ENCODE measurements around the gene CACNA2D3.

Gene CACNA2D3

GRCh38 chr3:54274607-54275006 lies 152.3 kb downstream of the CACNA2D3 start:
- DNase-seq (ENCODE audit: low read depth in 2 of 2): no peak

GRCh38 chr3:54279005-54279583 lies 156.7 kb downstream of the CACNA2D3 start:
- DNase-seq (ENCODE audit: low read depth in 2 of 2): no peak

- DNase-seq (ENCODE audit: low read depth in 2 of 2): no peak
These were observed 161.1 kb downstream of the CACNA2D3 start for GRCh38 chr3:54283470-54283869.

GRCh38 chr3:54294214-54294613 lies 171.9 kb downstream of the CACNA2D3 start:
- no peak for DNase-seq (ENCODE audit: low read depth in 2 of 2)

GRCh38 chr3:54296531-54296930 lies 174.2 kb downstream of the CACNA2D3 start:
- DNase-seq (ENCODE audit: low read depth in 2 of 2): no peak

GRCh38 chr3:54299169-54299935 lies 177.0 kb downstream of the CACNA2D3 start:
- no peak for DNase-seq (ENCODE audit: low read depth in 2 of 2)

GRCh38 chr3:54303517-54304375 lies 181.4 kb downstream of the CACNA2D3 start:
- DNase-seq (ENCODE audit: low read depth in 2 of 2): no peak

- DNase-seq (ENCODE audit: low read depth in 2 of 2): no peak
These were observed 182.5 kb downstream of the CACNA2D3 start for GRCh38 chr3:54304877-54305276.

GRCh38 chr3:54305409-54306099 lies 183.2 kb downstream of the CACNA2D3 start:
- DNase-seq (ENCODE audit: low read depth in 2 of 2): no peak

GRCh38 chr3:54307566-54308180 lies 185.3 kb downstream of the CACNA2D3 start:
- DNase-seq (ENCODE audit: low read depth in 2 of 2): no peak

GRCh38 chr3:54309601-54310000 lies 187.2 kb downstream of the CACNA2D3 start:
- no peak for DNase-seq (ENCODE audit: low read depth in 2 of 2)

- DNase-seq (ENCODE audit: low read depth in 2 of 2): no peak
These were observed 188.9 kb downstream of the CACNA2D3 start for GRCh38 chr3:54311211-54311747.

GRCh38 chr3:54312156-54312899 lies 190.0 kb downstream of the CACNA2D3 start:
- no peak for DNase-seq (ENCODE audit: low read depth in 2 of 2)

- no peak for DNase-seq (ENCODE audit: low read depth in 2 of 2)
These were observed 191.1 kb downstream of the CACNA2D3 start for GRCh38 chr3:54313418-54313817.

- DNase-seq (ENCODE audit: low read depth in 2 of 2): no peak
These were observed 199.2 kb downstream of the CACNA2D3 start for GRCh38 chr3:54321520-54321919.

GRCh38 chr3:54322354-54322753 lies 200.0 kb downstream of the CACNA2D3 start:
- no peak for DNase-seq (ENCODE audit: low read depth in 2 of 2)

- no peak for DNase-seq (ENCODE audit: low read depth in 2 of 2)
These were observed 201.8 kb downstream of the CACNA2D3 start for GRCh38 chr3:54324103-54324502.

- DNase-seq (ENCODE audit: low read depth in 2 of 2): no peak
These were observed 204.6 kb downstream of the CACNA2D3 start for GRCh38 chr3:54326951-54327350.

GRCh38 chr3:54331341-54331740 lies 209.0 kb downstream of the CACNA2D3 start:
- no peak for DNase-seq (ENCODE audit: low read depth in 2 of 2)

- no peak for DNase-seq (ENCODE audit: low read depth in 2 of 2)
These were observed 215.5 kb downstream of the CACNA2D3 start for GRCh38 chr3:54337846-54338245.

- no peak for DNase-seq (ENCODE audit: low read depth in 2 of 2)
These were observed 217.3 kb downstream of the CACNA2D3 start for GRCh38 chr3:54339608-54340007.

Data from stimulated activated CD8-positive, alpha-beta memory T cell treated with anti-CD3 and anti-CD28 coated beads, Interleukin-7, amount 100 ng/mL, for 4 hours (primary cell).